GM06990 (cell line): ENCODE results near the gene ETV3.
A peak's percentile ranks its signal among the peaks of the same experiment; 100 is the strongest.

Source experiments
- DNase-seq: peaks from one replicate; pipeline ENCODE4 v3.0.0-alpha.2; 2011; ENCODE audit not compliant: insufficient read length; ENCODE audit errors: extremely low read depth
- H3K27me3 ChIP-seq: replicated peaks from 2 replicates; pipeline ENCODE4 v1.6.0; 2011; ENCODE audit warnings: low read length; ENCODE audit not compliant: control insufficient read depth, insufficient read depth
- H3K36me3 ChIP-seq: 2 replicates; pipeline ENCODE4 v1.5.1; 2011; ENCODE audit warnings: low read length; ENCODE audit not compliant: control insufficient read depth, insufficient read depth
- H3K4me3 ChIP-seq: replicated peaks from 2 replicates; pipeline ENCODE4 v1.5.1; 2011; ENCODE audit warnings: low read depth, mild to moderate bottlenecking, control low read depth, low read length
- CTCF ChIP-seq: IDR thresholded peaks from 2 replicates; pipeline ENCODE4 v1.5.1; 2011; ENCODE audit warnings: low read length, control low read depth, mild to moderate bottlenecking, inconsistent platforms; ENCODE audit not compliant: insufficient read depth, poor library complexity, severe bottlenecking

Gene ETV3

GRCh38 chr1:157108448-157108847 is 29.7 kb downstream of the ETV3 start:
- Histone ChIP-seq H3K4me3 (no peak overlapping the region), H3K36me3 (no peaks in the 10 kb centered on the region), H3K27me3 (no peaks in the 10 kb centered on the region; the same call in 1 of the 2 replicates)
- no peak for DNase-seq
- no peak for TF ChIP-seq CTCF

DNA sequence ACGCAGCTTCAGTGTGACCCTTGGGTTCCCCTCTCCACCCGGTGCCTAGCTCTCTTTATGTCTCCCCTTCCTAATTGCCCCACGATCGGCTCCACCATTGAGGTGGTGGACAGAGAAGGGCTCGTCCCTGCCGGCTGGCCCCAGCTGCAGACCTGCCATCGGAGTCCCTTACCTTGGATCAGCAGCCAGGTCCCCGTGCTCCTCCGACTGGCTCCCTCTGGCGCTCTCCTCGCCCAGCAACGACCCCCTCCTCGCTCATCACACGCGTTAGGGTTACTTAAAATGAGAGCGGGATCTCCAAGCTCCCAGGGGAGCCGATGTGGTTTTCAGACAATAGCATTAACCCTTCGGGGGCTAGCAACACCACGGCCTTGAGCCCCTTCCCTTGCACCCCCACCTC is 30.5 kb downstream of the ETV3 start:
- TF ChIP-seq CTCF = no peak
- DNase-seq = no peak
- H3K36me3 ChIP-seq = no peaks in the 10 kb centered on the region
- no peak overlapping the region for H3K4me3 ChIP-seq
- no peaks in the 10 kb centered on the region; the same call in 1 of the 2 replicates for H3K27me3 ChIP-seq

DNA sequence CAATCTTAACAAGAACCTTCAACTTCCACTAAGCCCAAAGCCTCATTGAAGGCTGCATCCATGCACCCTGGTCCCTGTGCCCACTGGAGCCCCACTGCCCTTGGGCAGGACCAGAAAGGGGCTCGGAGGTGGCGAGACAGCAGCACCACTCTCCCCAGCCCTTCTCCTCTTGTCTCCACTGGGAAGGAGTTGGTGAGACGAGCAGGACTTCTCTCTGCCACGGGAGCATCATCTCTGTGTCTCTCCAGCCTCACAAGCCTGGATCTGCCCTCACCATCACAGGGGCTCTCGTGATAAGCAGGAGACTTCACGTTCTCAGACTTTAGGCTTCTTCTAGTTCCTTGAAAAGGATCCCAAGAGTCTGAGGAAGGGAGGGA is 31.4 kb downstream of the ETV3 start:
- DNase-seq = no peak
- H3K36me3 ChIP-seq = no peaks in the 10 kb centered on the region
- no peaks in the 10 kb centered on the region; the same call in 1 of the 2 replicates for H3K27me3 ChIP-seq
- TF ChIP-seq CTCF = no peak
- no peak overlapping the region for H3K4me3 ChIP-seq

GRCh38 chr1:157105988-157106812 is 32.0 kb downstream of the ETV3 start:
- no peak for TF ChIP-seq CTCF
- no peak overlapping the region for H3K4me3 ChIP-seq
- DNase-seq = peak; percentile 60
- H3K27me3 ChIP-seq = no peaks in the 10 kb centered on the region; the same call in 1 of the 2 replicates
- H3K36me3 ChIP-seq = no peaks in the 10 kb centered on the region

DNA sequence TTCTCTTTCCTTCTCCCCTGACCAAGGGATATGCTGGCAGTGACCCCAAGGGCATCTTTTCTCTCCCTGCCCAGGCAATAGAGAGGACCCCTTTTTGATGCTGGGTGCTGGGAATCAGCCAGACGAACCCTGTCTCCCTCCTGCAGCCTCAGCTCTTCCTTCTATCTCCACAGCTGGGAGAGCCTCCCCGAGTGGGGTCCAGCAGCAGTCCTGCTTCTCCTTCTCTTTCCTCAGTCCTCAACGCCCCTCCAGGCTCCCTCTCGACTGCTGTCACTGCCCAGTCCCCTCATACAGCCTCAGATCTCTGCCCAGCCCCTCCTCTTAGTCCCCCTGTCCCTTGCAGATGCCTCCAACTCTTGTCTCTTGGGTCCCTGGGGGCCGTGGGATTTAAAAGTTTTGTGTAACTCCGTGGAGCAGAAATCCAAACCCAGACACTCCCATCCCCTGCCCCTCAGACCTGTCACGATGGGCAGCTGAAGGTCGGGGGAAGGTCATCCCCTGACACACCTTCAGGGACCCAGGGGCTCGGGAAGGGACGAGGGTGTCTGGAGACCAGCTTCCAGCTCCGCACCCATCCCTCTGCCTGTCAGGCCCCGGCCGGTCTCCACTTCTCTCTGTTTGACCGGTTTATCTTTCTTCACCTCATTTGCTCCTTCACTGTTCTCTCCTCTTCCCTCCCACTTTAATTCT is 32.8 kb downstream of the ETV3 start:
- DNase-seq = no peak
- TF ChIP-seq CTCF = no peak
- Histone ChIP-seq H3K36me3 (no peaks in the 10 kb centered on the region), H3K27me3 (no peaks in the 10 kb centered on the region; the same call in 1 of the 2 replicates), H3K4me3 (no peak overlapping the region)
